Panc1 (cell line): Measurements from ENCODE around the gene SPOCK1. TPM values are rescaled to one million over a fixed set of nuclear protein-coding genes. Genes with fewer than 3 reads are reported as not detected.

Experiments
- ATAC-seq: fragments of 200-7000 bp; cut with Tn5 transposase; 2 replicates; pipeline ENCODE4 v1.9.1; 2020; ENCODE audit warnings: mild to moderate bottlenecking, moderate library complexity
- BruUV-seq: library from RNA; stranded (reverse); fragments of 400-500 nt; replicated peaks from 2 replicates; lab custom pipeline; 2021; lab: Mats Ljungman, UMichigan
- CTCF ChIA-PET: fragments of 300-600 bp; sonication (Branson Sonifier 250); formaldehyde crosslinking; loops from one replicate; lab custom pipeline; 2022; ENCODE audit warnings: antibody characterized with exemption; lab: Charles Lee
- POLR2A ChIA-PET: fragments of 300-600 bp; sonication (Branson Sonifier 250); formaldehyde crosslinking; loops from one replicate; lab custom pipeline; 2022; ENCODE audit warnings: antibody characterized with exemption; lab: Charles Lee
- DNase-seq: peaks from one replicate; pipeline ENCODE4 v3.0.0-alpha.2; 2010; ENCODE audit warnings: low read depth, low spot score
- H3K27ac ChIP-seq: 2 replicates; pipeline ENCODE4 v1.5.1; 2011; ENCODE audit warnings: mild to moderate bottlenecking, low read length, inconsistent platforms
- H3K27me3 ChIP-seq: fragments of 200-500 bp; sonication (Bioruptor generic); 2 replicates; pipeline ENCODE4 v1.6.0; 2014; ENCODE audit warnings: low read length, inconsistent platforms; ENCODE audit not compliant: control insufficient read depth, insufficient read depth
- H3K36me3 ChIP-seq: fragments of 200-500 bp; sonication (Bioruptor generic); 2 replicates; pipeline ENCODE4 v1.5.1; 2014; ENCODE audit warnings: inconsistent platforms, mild to moderate bottlenecking, low read length, moderate library complexity; ENCODE audit not compliant: control insufficient read depth, insufficient read depth
- H3K4me1 ChIP-seq: 2 replicates; pipeline ENCODE4 v1.5.1; 2011; ENCODE audit warnings: inconsistent platforms, mild to moderate bottlenecking, low read length, moderate library complexity; ENCODE audit not compliant: control insufficient read depth, insufficient read depth
- H3K4me3 ChIP-seq, 2 experiments: 2 replicates each; pipeline ENCODE4 v1.5.1; 2011 to 2012; ENCODE audit warnings: low read depth in 2 of 2, low read length in 2 of 2, mild to moderate bottlenecking in 2 of 2, inconsistent platforms in 1 of 2, moderate library complexity in 1 of 2
- H3K9me3 ChIP-seq: fragments of 200-500 bp; sonication (Bioruptor generic); 2 replicates; pipeline ENCODE4 v1.5.1; 2014; ENCODE audit warnings: low read depth, mild to moderate bottlenecking, inconsistent platforms, low read length, moderate library complexity; ENCODE audit not compliant: control insufficient read depth, insufficient read depth
- CTCF ChIP-seq: fragments of 450-650 bp; IDR thresholded peaks from 2 replicates; pipeline ENCODE4 v1.5.1; 2017; ENCODE audit warnings: mild to moderate bottlenecking
- POLR2AphosphoS5 ChIP-seq: IDR thresholded peaks from 2 replicates; pipeline ENCODE4 v1.6.1; 2012; ENCODE audit warnings: mild to moderate bottlenecking, low read depth, low read length, moderate library complexity
- REST ChIP-seq, 2 experiments: IDR thresholded peaks; 2 replicates each; pipeline ENCODE4 v1.6.1; 2011 to 2012; ENCODE audit warnings: low read depth in 2 of 2, control low read depth in 1 of 2, low read length in 1 of 2, mild to moderate bottlenecking in 1 of 2, moderate library complexity in 1 of 2; ENCODE audit not compliant: insufficient read depth in 1 of 2
- SIN3A ChIP-seq: IDR thresholded peaks from 2 replicates; pipeline ENCODE4 v1.6.1; 2012; ENCODE audit warnings: low read depth, mild to moderate bottlenecking, low read length, moderate library complexity, borderline replicate concordance; ENCODE audit not compliant: insufficient read depth
- TCF7L2 ChIP-seq: IDR thresholded peaks from 2 replicates; pipeline ENCODE4 v1.6.1; 2011; ENCODE audit warnings: mild to moderate bottlenecking, low read depth, low read length, inconsistent platforms
- in situ Hi-C: cut with HindIII; loops from 2 replicates; pipeline ENCODE4 v1.10.0; 2016; ENCODE audit warnings: low sequenced_read_pairs, low pct_unique_long_range_greater_than_20kb
- intact Hi-C: fragments of 100-400 bp; cut with micrococcal nuclease; formaldehyde crosslinking; loops from one replicate; pipeline ENCODE4 v1.10.0; 2022; ENCODE audit not compliant: unreplicated experiment
- total RNA-seq: library from RNA; stranded (reverse); gene quantifications from one replicate; pipeline ENCODE4 v1.2.1, GENCODE V29; 2021; ENCODE audit not compliant: unreplicated experiment

The SPOCK1 gene
- total RNA-seq, 1 experiment from 2014 or later = 15.6 TPM

- no TSS peak for BruUV-seq
- H3K9me3 ChIP-seq = no peaks in the 10 kb centered on the region
- TF ChIP-seq TCF7L2 (no peak), CTCF (no peak), POLR2AphosphoS5 (no peak), SIN3A (no peak), REST (IDR thresholded peaks at IDR 0.05; ENCODE audit: insufficient read depth in 1 of 2, low read depth in 2 of 2, low read length in 1 of 2) (no peak)
- intact Hi-C loops (no loop called here), in situ Hi-C loops (no loop called here)
- DNase-seq (no peak), ATAC-seq (no peak)
- no peaks in the 10 kb centered on the region for H3K4me1 ChIP-seq
- no peaks in the 10 kb centered on the region for H3K36me3 ChIP-seq
- CTCF ChIA-PET = no interaction called here
- no peak overlapping the region for H3K4me3 ChIP-seq
- POLR2A ChIA-PET = no interaction called here
- no peak overlapping the region for H3K27ac ChIP-seq
- peaks cover 2% of the 10 kb centered on the region for H3K27me3 ChIP-seq
Observed at GRCh38 chr5:137313526-137314175, 185.5 kb downstream of the SPOCK1 start.

GRCh38 chr5:137312011-137312410 lies 187.1 kb downstream of the SPOCK1 start:
- Histone ChIP-seq H3K36me3 (no peaks in the 10 kb centered on the region), H3K27me3 (peaks cover 2% of the 10 kb centered on the region; the same call in 1 of the 2 replicates), H3K27ac (no peak overlapping the region), H3K9me3 (no peaks in the 10 kb centered on the region), H3K4me1 (no peaks in the 10 kb centered on the region), H3K4me3 (no peak overlapping the region)
- ATAC-seq (no peak), DNase-seq (no peak)
- CTCF ChIA-PET = no interaction called here
- TF ChIP-seq SIN3A (no peak), POLR2AphosphoS5 (no peak), REST (IDR thresholded peaks at IDR 0.05; ENCODE audit: insufficient read depth in 1 of 2, low read depth in 2 of 2, low read length in 1 of 2) (no peak), CTCF (no peak), TCF7L2 (no peak)
- in situ Hi-C loops = no loop called here
- intact Hi-C loops = no loop called here
- no TSS peak for BruUV-seq
- POLR2A ChIA-PET = no interaction called here
